OCI-LY1 (cell line): ENCODE measurements around the gene GPR15.

Experiments
- H2AFZ ChIP-seq: fragments of 200-600 bp; sonication (generic), shearing (Covaris generic); 2 replicates; pipeline ENCODE4 v1.6.0; 2014; ENCODE audit warnings: antibody characterized with exemption, mild to moderate bottlenecking, low read length
- H3F3A ChIP-seq: fragments of 200-600 bp; sonication (generic), shearing (Covaris generic); 2 replicates; pipeline ENCODE4 v1.6.0; 2014; ENCODE audit warnings: mild to moderate bottlenecking, antibody characterized with exemption, low read length, moderate library complexity; ENCODE audit not compliant: insufficient read depth
- H3K27ac ChIP-seq: fragments of 200-600 bp; sonication (generic); 2 replicates; pipeline ENCODE4 v1.5.1; 2014; ENCODE audit warnings: low read length, mixed run types, mild to moderate bottlenecking, low read depth; ENCODE audit not compliant: poor library complexity, severe bottlenecking
- H3K27me3 ChIP-seq: fragments of 200-600 bp; sonication (generic); 2 replicates; pipeline ENCODE4 v1.6.0; 2014; ENCODE audit warnings: antibody characterized with exemption, mild to moderate bottlenecking, low read length, moderate library complexity; ENCODE audit not compliant: insufficient read depth
- H3K36me3 ChIP-seq: fragments of 200-600 bp; sonication (generic); 2 replicates; pipeline ENCODE4 v1.6.1; 2014; ENCODE audit warnings: mild to moderate bottlenecking, antibody characterized with exemption, low read length, moderate library complexity, mixed read lengths; ENCODE audit not compliant: insufficient read depth
- H3K4me1 ChIP-seq: fragments of 200-600 bp; sonication (generic); 2 replicates; pipeline ENCODE4 v1.5.1; 2014; ENCODE audit warnings: mild to moderate bottlenecking, low read length, moderate library complexity; ENCODE audit not compliant: insufficient read depth, severe bottlenecking
- H3K4me2 ChIP-seq: fragments of 200-600 bp; sonication (generic), shearing (Covaris generic); 2 replicates; pipeline ENCODE4 v1.6.1; 2014; ENCODE audit warnings: low read length
- H3K4me3 ChIP-seq: fragments of 200-600 bp; sonication (generic); 2 replicates; pipeline ENCODE4 v1.5.1; 2014; ENCODE audit warnings: low read length, low read depth, mild to moderate bottlenecking, mixed read lengths; ENCODE audit not compliant: poor library complexity, severe bottlenecking
- H3K79me2 ChIP-seq: fragments of 200-600 bp; shearing (Covaris generic); 2 replicates; pipeline ENCODE4 v1.6.1; 2016; ENCODE audit warnings: mixed run types, low read length, mixed read lengths; ENCODE audit not compliant: insufficient read depth
- H3K9ac ChIP-seq: fragments of 200-600 bp; sonication (generic), shearing (Covaris generic); 2 replicates; pipeline ENCODE4 v1.6.1; 2014; ENCODE audit warnings: mild to moderate bottlenecking, low read length, mixed read lengths
- H3K9me2 ChIP-seq: fragments of 200-600 bp; sonication (generic), shearing (Covaris generic); 2 replicates; pipeline ENCODE4 v1.6.1; 2014; ENCODE audit warnings: low read depth, mild to moderate bottlenecking, low read length, mixed read lengths
- H3K9me3 ChIP-seq: fragments of 200-600 bp; shearing (Covaris generic); 2 replicates; pipeline ENCODE4 v1.6.1; 2014; ENCODE audit warnings: low read length, mixed read lengths
- H4K20me1 ChIP-seq: fragments of 200-600 bp; sonication (generic), shearing (Covaris generic); 2 replicates; pipeline ENCODE4 v1.6.0; 2016; ENCODE audit warnings: mild to moderate bottlenecking, low read length; ENCODE audit not compliant: insufficient read depth
- EZH2 ChIP-seq: fragments of 200-600 bp; sonication (generic), shearing (Covaris generic); IDR thresholded peaks from 2 replicates; pipeline ENCODE4 v1.8.0; 2017; ENCODE audit warnings: borderline replicate concordance, mixed run types, mild to moderate bottlenecking, antibody characterized with exemption, low read length, moderate library complexity, mixed read lengths
- TF ChIP-seq, protein P1 (sequence below): fragments of 200-600 bp; sonication (generic), shearing (Covaris generic); IDR thresholded peaks from 2 replicates; pipeline ENCODE4 v1.5.1; 2017; ENCODE audit warnings: mild to moderate bottlenecking, antibody characterized with exemption, low read length, moderate library complexity, mixed read lengths

Gene GPR15

DNA sequence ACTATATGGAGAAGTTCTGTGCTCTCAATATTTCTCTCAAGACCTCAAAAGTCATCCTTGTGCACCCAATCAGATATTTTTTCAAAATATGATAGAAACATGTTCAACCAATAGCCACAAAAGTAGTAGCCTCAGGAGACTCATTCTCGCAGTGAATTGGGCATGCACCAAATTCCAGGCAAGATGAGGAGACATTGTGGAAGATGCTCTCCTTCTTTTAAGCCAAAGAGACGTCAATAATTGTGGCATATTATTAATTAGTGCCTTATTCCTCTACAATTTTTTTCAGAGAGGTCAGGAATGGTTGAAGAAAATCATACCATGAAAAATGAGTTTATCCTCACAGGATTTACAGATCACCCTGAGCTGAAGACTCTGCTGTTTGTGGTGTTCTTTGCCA is 34.4 kb upstream of the GPR15 start, which contains the start of gene OR5K2:
Gene OR5K2, plus strand, starts transcription at position 301 of the 400 bp plus-strand sequence. Its CDS starts 0 bp downstream, at position 301.
- Histone ChIP-seq H3K27me3 (no peaks in the 10 kb centered on the region), H3K9me3 (no peaks in the 10 kb centered on the region), H3F3A (no peaks in the 10 kb centered on the region), H3K4me1 (no peaks in the 10 kb centered on the region), H4K20me1 (no peaks in the 10 kb centered on the region), H2AFZ (no peak within 1 kb of the TSS), H3K9me2 (no peaks in the 10 kb centered on the region), H3K27ac (no peak within 1 kb of the TSS), H3K79me2 (no peaks in the 10 kb centered on the region), H3K4me2 (no peak within 1 kb of the TSS), H3K36me3 (no peaks in the 10 kb centered on the region), H3K4me3 (no peak within 1 kb of the TSS), H3K9ac (no peak within 1 kb of the TSS)
- TF ChIP-seq EZH2, result no peak
- TF ChIP-seq, protein P1, sequence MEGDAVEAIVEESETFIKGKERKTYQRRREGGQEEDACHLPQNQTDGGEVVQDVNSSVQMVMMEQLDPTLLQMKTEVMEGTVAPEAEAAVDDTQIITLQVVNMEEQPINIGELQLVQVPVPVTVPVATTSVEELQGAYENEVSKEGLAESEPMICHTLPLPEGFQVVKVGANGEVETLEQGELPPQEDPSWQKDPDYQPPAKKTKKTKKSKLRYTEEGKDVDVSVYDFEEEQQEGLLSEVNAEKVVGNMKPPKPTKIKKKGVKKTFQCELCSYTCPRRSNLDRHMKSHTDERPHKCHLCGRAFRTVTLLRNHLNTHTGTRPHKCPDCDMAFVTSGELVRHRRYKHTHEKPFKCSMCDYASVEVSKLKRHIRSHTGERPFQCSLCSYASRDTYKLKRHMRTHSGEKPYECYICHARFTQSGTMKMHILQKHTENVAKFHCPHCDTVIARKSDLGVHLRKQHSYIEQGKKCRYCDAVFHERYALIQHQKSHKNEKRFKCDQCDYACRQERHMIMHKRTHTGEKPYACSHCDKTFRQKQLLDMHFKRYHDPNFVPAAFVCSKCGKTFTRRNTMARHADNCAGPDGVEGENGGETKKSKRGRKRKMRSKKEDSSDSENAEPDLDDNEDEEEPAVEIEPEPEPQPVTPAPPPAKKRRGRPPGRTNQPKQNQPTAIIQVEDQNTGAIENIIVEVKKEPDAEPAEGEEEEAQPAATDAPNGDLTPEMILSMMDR, result no peak

DNA sequence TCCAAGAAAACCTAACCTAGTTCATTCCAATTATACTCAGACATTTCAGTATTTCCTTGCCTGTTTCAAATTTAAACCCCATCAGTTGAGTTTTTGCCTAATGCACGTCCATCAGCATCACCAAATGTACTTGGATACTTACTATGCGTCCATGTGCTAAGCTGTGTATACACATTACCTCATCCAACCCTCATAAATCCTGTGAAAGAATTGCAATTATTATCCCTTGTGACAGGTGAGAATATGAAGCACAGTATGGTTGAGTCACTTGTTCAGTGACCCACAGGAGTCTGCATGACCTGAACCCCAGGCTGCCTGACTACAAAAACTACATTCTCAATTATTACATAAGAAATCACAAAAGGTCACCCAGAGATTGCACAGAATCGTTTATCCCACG is 31.8 kb upstream of the GPR15 start:
- TF ChIP-seq, protein P1, result no peak
- Histone ChIP-seq H3K4me3 (no peak overlapping the region), H3K36me3 (no peaks in the 10 kb centered on the region), H3K9me3 (no peaks in the 10 kb centered on the region), H3K4me1 (no peaks in the 10 kb centered on the region), H3K27me3 (no peaks in the 10 kb centered on the region), H3K9ac (no peak overlapping the region), H3K27ac (no peak overlapping the region), H3K9me2 (no peaks in the 10 kb centered on the region), H3K4me2 (no peak overlapping the region), H2AFZ (no peak overlapping the region), H4K20me1 (no peaks in the 10 kb centered on the region), H3K79me2 (no peaks in the 10 kb centered on the region), H3F3A (no peaks in the 10 kb centered on the region)

DNA sequence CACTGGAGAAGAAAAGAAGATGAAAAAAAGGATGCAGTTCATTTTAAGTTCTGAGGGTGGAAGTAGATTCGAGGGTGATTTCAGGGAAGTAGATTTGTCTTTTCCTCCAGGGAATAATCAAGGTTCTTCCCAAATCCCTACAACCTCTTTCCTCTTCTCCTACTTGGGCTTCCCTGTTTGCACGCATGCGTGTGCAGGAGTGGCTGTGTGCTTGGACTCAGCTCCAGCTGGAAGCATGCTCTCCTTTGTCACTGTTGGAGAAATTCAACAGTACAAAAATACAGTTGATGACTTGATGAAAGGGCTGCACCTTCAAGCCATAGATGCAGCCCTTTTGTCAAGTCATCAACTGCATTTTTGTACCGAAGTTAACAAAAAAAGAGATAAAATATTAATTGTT is 30.5 kb upstream of the GPR15 start:
- no peaks in the 10 kb centered on the region for H3K9me3 ChIP-seq
- H3K36me3 ChIP-seq, result no peaks in the 10 kb centered on the region
- no peak overlapping the region for H3K9ac ChIP-seq
- no peaks in the 10 kb centered on the region for H3K79me2 ChIP-seq
- no peaks in the 10 kb centered on the region for H3K4me1 ChIP-seq
- no peaks in the 10 kb centered on the region for H4K20me1 ChIP-seq
- no peaks in the 10 kb centered on the region for H3K27me3 ChIP-seq
- no peaks in the 10 kb centered on the region for H3K9me2 ChIP-seq
- H2AFZ ChIP-seq, result no peak overlapping the region
- no peak overlapping the region for H3K4me3 ChIP-seq
- H3F3A ChIP-seq, result no peaks in the 10 kb centered on the region
- no peak overlapping the region for H3K27ac ChIP-seq
- TF ChIP-seq, protein P1, result no peak
- no peak for TF ChIP-seq EZH2
- no peak overlapping the region for H3K4me2 ChIP-seq
